ENCODE data around the gene ZNF487. TPM values are rescaled to one million over a fixed set of nuclear protein-coding genes. Genes with fewer than 3 reads are reported as not detected.

ZNF487 gene
- total and polyA plus RNA-seq, 2 of the 13 experiments (the other 11 are each of a cell fraction or from before 2014, with no cell fraction given), result 7.4 to 8.8 TPM

DNA sequence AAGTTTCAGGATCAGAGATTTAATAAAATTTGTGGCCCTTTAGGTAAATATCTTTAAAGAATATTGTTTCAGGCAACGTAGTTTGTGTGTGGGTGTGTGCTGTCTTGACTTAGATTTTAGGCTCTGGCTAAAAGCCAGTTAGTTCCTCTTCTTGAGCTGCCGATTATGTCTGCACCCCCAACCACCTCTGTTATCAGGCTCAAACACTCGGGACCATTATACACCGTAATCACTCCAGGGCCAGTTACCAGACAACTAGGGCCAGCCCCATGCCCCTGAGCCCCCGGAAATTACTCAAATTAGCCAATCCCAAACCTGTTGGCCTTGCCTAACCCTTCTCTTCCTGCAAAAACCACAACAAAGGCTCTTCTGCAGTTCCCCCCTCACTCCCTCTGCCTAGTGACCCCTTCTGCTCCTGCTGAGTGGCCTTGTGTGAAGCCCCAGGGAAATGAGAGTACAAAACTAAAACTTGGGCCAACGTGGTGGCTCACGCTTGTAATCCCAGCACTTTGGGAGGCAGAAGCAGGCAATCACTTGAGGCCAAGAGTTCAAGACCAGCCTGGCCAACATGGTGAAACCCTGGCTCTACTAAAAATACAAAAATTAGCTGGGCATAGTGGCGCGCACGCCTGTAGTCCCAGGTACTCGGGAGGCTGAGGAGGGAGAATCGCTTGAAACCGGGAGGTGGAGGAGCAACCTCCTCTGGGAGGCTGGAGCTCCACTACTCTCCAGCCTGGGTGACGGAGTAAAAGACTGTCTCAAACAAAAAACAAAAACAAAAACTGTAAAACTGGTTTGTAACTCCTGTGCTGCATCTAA, 18.8 kb upstream of the ZNF487 start (continued):
- TF ChIP-seq SNAPC5 (CRISPR knock-in tag; IDR thresholded peaks at IDR 0.05; ENCODE audit: borderline replicate concordance) (no peak), ATF7 (IDR thresholded peaks at IDR 0.05) (no peak), ATF7 (CRISPR knock-in tag; IDR thresholded peaks at IDR 0.05) (no peak), KDM6A (CRISPR knock-in tag; IDR thresholded peaks at IDR 0.05; ENCODE audit: low read depth) (no peak), WIZ (CRISPR knock-in tag; IDR thresholded peaks at IDR 0.05) (no peak), GATAD1 (CRISPR knock-in tag; IDR thresholded peaks at IDR 0.05) (no peak; the same call in 1 of the 2 replicates), MIXL1 (CRISPR knock-in tag; IDR thresholded peaks at IDR 0.05) (peak; percentile 36; the same call in 1 of the 2 replicates), ZNF75D (CRISPR knock-in tag; IDR thresholded peaks at IDR 0.05; ENCODE audit: borderline replicate concordance) (no peak), TEAD3 (CRISPR knock-in tag; optimal IDR thresholded peaks at IDR 0.05; ENCODE audit: borderline replicate concordance) (no peak), JUND (CRISPR knock-in tag; IDR thresholded peaks at IDR 0.05) (no peak), FOXM1 (CRISPR knock-in tag; IDR thresholded peaks at IDR 0.05) (no peak), NAIF1 (CRISPR knock-in tag; IDR thresholded peaks at IDR 0.05; ENCODE audit: borderline replicate concordance) (no peak), RFX3 (CRISPR knock-in tag; IDR thresholded peaks at IDR 0.05) (0 out of 2 replicates have a peak, but pooled peaks have one; percentile 12), SOX5 (CRISPR knock-in tag; IDR thresholded peaks at IDR 0.05; ENCODE audit: borderline replicate concordance) (peak; percentile 93), REXO4 (CRISPR knock-in tag; IDR thresholded peaks at IDR 0.05; ENCODE audit: borderline replicate concordance) (no peak), SIN3B (IDR thresholded peaks at IDR 0.05; ENCODE audit: low read length) (no peak), ATF1 (CRISPR knock-in tag; IDR thresholded peaks at IDR 0.05) (no peak)
- TF ChIP-seq, protein P1, sequence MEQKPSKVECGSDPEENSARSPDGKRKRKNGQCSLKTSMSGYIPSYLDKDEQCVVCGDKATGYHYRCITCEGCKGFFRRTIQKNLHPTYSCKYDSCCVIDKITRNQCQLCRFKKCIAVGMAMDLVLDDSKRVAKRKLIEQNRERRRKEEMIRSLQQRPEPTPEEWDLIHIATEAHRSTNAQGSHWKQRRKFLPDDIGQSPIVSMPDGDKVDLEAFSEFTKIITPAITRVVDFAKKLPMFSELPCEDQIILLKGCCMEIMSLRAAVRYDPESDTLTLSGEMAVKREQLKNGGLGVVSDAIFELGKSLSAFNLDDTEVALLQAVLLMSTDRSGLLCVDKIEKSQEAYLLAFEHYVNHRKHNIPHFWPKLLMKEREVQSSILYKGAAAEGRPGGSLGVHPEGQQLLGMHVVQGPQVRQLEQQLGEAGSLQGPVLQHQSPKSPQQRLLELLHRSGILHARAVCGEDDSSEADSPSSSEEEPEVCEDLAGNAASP (CRISPR knock-in tag; IDR thresholded peaks at IDR 0.05; ENCODE audit: borderline replicate concordance), result peak; percentile 89; the same call in 1 of the 2 replicates

All from HepG2 (cell line).